Measurements from ENCODE around the gene DICER1.

DICER1 gene

DNA sequence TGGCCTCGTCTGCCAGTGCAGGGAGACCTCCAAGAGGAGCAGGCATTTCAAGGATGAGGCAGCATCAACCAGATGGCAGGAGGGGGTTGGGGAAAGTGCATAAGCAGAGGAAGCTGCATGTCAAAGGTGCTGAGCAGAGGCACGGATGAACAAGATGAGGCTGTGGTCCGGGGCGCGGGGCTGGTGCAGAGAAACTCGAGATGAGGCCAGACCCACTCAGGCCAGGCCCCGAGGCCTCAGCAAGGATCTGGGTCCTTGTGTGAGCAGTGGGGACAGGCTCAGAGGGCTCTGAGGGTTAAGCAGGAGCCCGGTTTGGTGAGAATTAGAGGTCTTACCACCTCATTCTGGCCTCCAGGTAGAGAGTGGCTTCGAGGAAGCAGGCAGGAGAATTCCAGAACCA lies 98.8 kb downstream of the DICER1 start:
- 0 out of 2 replicates have a peak, but pooled peaks have one; percentile 39 for TF ChIP-seq ZFP3 (CRISPR knock-in tag; IDR thresholded peaks at IDR 0.05)
- no peak for TF ChIP-seq ARNTL (CRISPR knock-in tag; IDR thresholded peaks at IDR 0.05; ENCODE audit: borderline replicate concordance, low read depth)
- ATAC-seq: no peak

DNA sequence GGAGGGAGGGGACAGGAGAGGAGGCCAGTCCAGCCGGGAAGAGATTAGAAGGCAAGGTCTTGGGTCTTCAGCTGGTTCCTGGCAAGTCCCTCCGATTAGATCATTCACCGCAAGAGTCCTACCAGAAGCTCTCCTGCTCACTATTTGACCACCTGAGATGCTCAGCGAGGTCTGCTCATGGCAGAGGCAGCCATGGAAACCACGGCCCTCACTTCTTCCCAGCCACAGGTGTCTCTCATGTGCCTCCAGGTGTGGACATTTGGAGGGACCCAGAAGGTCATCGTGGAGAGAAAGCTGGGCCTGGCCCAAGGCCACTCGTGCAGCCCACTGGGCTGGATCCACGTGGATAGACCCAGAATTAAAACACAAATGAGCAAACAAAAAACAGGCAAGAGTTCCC lies 99.5 kb downstream of the DICER1 start:
- TF ChIP-seq SNAI2 (CRISPR knock-in tag; IDR thresholded peaks at IDR 0.05) (no peak), ZFP3 (CRISPR knock-in tag; IDR thresholded peaks at IDR 0.05) (no peak), ZNF8 (CRISPR knock-in tag; IDR thresholded peaks at IDR 0.05) (no peak), PPARA (CRISPR knock-in tag; IDR thresholded peaks at IDR 0.05; ENCODE audit: borderline replicate concordance) (no peak), ZNF70 (CRISPR knock-in tag; IDR thresholded peaks at IDR 0.05) (no peak), ISL1 (CRISPR knock-in tag; IDR thresholded peaks at IDR 0.05) (no peak), GLIS3 (CRISPR knock-in tag; IDR thresholded peaks at IDR 0.05) (no peak), TCF4 (CRISPR knock-in tag; IDR thresholded peaks at IDR 0.05; ENCODE audit: borderline replicate concordance) (no peak), ZFP30 (CRISPR knock-in tag; IDR thresholded peaks at IDR 0.05) (no peak), BACH2 (CRISPR knock-in tag; IDR thresholded peaks at IDR 0.05; ENCODE audit: borderline replicate concordance) (no peak), ESRRG (CRISPR knock-in tag; IDR thresholded peaks at IDR 0.05) (no peak), TOX (CRISPR knock-in tag; IDR thresholded peaks at IDR 0.05; ENCODE audit: borderline replicate concordance) (no peak), ARNTL (CRISPR knock-in tag; IDR thresholded peaks at IDR 0.05; ENCODE audit: borderline replicate concordance, low read depth) (no peak)
- TF ChIP-seq, protein P1, sequence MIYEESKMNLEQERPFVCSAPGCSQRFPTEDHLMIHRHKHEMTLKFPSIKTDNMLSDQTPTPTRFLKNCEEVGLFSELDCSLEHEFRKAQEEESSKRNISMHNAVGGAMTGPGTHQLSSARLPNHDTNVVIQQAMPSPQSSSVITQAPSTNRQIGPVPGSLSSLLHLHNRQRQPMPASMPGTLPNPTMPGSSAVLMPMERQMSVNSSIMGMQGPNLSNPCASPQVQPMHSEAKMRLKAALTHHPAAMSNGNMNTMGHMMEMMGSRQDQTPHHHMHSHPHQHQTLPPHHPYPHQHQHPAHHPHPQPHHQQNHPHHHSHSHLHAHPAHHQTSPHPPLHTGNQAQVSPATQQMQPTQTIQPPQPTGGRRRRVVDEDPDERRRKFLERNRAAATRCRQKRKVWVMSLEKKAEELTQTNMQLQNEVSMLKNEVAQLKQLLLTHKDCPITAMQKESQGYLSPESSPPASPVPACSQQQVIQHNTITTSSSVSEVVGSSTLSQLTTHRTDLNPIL (CRISPR knock-in tag; IDR thresholded peaks at IDR 0.05; ENCODE audit: low read depth): no peak
- TF ChIP-seq, protein P2, sequence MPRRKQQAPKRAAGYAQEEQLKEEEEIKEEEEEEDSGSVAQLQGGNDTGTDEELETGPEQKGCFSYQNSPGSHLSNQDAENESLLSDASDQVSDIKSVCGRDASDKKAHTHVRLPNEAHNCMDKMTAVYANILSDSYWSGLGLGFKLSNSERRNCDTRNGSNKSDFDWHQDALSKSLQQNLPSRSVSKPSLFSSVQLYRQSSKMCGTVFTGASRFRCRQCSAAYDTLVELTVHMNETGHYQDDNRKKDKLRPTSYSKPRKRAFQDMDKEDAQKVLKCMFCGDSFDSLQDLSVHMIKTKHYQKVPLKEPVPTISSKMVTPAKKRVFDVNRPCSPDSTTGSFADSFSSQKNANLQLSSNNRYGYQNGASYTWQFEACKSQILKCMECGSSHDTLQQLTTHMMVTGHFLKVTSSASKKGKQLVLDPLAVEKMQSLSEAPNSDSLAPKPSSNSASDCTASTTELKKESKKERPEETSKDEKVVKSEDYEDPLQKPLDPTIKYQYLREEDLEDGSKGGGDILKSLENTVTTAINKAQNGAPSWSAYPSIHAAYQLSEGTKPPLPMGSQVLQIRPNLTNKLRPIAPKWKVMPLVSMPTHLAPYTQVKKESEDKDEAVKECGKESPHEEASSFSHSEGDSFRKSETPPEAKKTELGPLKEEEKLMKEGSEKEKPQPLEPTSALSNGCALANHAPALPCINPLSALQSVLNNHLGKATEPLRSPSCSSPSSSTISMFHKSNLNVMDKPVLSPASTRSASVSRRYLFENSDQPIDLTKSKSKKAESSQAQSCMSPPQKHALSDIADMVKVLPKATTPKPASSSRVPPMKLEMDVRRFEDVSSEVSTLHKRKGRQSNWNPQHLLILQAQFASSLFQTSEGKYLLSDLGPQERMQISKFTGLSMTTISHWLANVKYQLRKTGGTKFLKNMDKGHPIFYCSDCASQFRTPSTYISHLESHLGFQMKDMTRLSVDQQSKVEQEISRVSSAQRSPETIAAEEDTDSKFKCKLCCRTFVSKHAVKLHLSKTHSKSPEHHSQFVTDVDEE (CRISPR knock-in tag; IDR thresholded peaks at IDR 0.05): no peak
- TF ChIP-seq, protein P3, sequence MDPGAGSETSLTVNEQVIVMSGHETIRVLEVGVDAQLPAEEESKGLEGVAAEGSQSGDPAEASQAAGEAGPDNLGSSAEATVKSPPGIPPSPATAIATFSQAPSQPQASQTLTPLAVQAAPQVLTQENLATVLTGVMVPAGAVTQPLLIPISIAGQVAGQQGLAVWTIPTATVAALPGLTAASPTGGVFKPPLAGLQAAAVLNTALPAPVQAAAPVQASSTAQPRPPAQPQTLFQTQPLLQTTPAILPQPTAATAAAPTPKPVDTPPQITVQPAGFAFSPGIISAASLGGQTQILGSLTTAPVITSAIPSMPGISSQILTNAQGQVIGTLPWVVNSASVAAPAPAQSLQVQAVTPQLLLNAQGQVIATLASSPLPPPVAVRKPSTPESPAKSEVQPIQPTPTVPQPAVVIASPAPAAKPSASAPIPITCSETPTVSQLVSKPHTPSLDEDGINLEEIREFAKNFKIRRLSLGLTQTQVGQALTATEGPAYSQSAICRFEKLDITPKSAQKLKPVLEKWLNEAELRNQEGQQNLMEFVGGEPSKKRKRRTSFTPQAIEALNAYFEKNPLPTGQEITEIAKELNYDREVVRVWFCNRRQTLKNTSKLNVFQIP (CRISPR knock-in tag; IDR thresholded peaks at IDR 0.05; ENCODE audit: borderline replicate concordance, low read depth): no peak
- ATAC-seq: no peak

DNA sequence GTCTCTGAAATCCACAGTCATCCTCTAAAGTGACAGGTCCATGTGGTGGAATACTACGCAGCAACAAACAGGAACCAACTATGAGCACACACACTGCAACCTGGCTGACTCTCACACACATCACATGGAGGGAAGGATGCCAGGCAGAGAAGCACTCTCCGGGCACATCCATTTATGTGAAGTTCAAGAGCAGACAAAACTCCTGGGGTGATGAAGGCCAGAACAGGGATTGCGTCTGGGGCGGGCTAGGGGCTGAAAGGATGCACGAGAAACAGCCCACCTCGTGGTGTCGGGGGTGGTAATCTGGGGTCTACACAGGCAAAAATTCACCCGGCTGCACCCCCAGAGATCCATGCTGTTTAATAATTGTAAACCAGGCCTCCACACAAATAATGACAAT lies 100.2 kb downstream of the DICER1 start:
- no peak for ATAC-seq
- TF ChIP-seq RARB (CRISPR knock-in tag; IDR thresholded peaks at IDR 0.05): no peak
- TF ChIP-seq SNAI2 (CRISPR knock-in tag; IDR thresholded peaks at IDR 0.05): no peak
- no peak for TF ChIP-seq ZNF565 (CRISPR knock-in tag; conservative IDR thresholded peaks at IDR 0.05; ENCODE audit: low read depth)
- TF ChIP-seq, protein P4, sequence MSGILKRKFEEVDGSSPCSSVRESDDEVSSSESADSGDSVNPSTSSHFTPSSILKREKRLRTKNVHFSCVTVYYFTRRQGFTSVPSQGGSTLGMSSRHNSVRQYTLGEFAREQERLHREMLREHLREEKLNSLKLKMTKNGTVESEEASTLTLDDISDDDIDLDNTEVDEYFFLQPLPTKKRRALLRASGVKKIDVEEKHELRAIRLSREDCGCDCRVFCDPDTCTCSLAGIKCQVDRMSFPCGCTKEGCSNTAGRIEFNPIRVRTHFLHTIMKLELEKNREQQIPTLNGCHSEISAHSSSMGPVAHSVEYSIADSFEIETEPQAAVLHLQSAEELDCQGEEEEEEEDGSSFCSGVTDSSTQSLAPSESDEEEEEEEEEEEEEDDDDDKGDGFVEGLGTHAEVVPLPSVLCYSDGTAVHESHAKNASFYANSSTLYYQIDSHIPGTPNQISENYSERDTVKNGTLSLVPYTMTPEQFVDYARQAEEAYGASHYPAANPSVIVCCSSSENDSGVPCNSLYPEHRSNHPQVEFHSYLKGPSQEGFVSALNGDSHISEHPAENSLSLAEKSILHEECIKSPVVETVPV (CRISPR knock-in tag; IDR thresholded peaks at IDR 0.05): no peak

DNA sequence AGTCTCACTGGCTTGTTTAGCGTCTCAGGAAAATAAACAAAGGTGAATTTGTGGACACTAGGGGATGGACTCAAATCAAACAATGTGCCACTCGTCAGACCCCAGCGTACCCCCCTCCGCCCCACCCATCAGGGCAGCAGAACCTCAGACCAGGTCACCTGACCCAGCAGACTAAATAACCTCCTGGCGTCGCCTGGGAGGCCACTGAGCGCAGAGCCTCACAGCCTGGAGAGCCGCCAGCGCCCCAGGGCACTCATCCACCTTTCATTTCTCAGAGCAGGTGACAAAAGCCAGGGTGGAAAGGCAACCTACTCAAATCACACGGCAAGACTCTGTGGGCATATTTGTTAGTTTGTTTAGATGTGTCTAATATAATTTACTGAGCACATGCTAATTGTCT lies 100.9 kb downstream of the DICER1 start:
- no peak for TF ChIP-seq ISL1 (CRISPR knock-in tag; IDR thresholded peaks at IDR 0.05)
- no peak for TF ChIP-seq ESRRG (CRISPR knock-in tag; IDR thresholded peaks at IDR 0.05)
- no peak for TF ChIP-seq ZNF565 (CRISPR knock-in tag; conservative IDR thresholded peaks at IDR 0.05; ENCODE audit: low read depth)
- TF ChIP-seq, protein P1 (CRISPR knock-in tag; IDR thresholded peaks at IDR 0.05; ENCODE audit: low read depth): no peak
- TF ChIP-seq ZNF8 (CRISPR knock-in tag; IDR thresholded peaks at IDR 0.05): no peak
- no peak for TF ChIP-seq TOX (CRISPR knock-in tag; IDR thresholded peaks at IDR 0.05; ENCODE audit: borderline replicate concordance)
- no peak for ATAC-seq

Data from SK-N-SH treated with all-trans-retinoic acid at 6 μM for 48 hours (cell line).